ENCODE measurements around the gene PHYHIPL. TPM values are rescaled to one million over a fixed set of nuclear protein-coding genes. Genes with fewer than 3 reads are reported as not detected.

The PHYHIPL gene
- total and polyA plus RNA-seq, 12 donors: 3.2 to 59.5 (median 21.7) TPM

- H3K27me3 ChIP-seq: no peaks in the 10 kb centered on the region
- DNase-seq: no peak
- H3K27ac ChIP-seq: no peak overlapping the region
- H3K4me3 ChIP-seq: no peak overlapping the region
- no peaks in the 10 kb centered on the region for H3K9me3 ChIP-seq (replicated peaks in 1 of 3)
- intact Hi-C loops (cut with DNase I): loop anchor here in 1 of 2 donors (10.0 kb wide), 2 partner anchors 86 to 186 kb away; no protein-coding TSS in a partner anchor
- peaks cover 0 to 24% of the 10 kb centered on the region in 2 donors for H3K36me3 ChIP-seq (replicated peaks in 1 of 2)
- H3K4me1 ChIP-seq (replicated peaks in 1 of 2): peaks cover 0 to 4% of the 10 kb centered on the region in 2 donors
- 94 to 97% (median 95%) methylated on average over 7 of the region's 7 CpGs for WGBS, 4 donors
- TF ChIP-seq, protein P1, sequence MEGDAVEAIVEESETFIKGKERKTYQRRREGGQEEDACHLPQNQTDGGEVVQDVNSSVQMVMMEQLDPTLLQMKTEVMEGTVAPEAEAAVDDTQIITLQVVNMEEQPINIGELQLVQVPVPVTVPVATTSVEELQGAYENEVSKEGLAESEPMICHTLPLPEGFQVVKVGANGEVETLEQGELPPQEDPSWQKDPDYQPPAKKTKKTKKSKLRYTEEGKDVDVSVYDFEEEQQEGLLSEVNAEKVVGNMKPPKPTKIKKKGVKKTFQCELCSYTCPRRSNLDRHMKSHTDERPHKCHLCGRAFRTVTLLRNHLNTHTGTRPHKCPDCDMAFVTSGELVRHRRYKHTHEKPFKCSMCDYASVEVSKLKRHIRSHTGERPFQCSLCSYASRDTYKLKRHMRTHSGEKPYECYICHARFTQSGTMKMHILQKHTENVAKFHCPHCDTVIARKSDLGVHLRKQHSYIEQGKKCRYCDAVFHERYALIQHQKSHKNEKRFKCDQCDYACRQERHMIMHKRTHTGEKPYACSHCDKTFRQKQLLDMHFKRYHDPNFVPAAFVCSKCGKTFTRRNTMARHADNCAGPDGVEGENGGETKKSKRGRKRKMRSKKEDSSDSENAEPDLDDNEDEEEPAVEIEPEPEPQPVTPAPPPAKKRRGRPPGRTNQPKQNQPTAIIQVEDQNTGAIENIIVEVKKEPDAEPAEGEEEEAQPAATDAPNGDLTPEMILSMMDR (IDR thresholded peaks at IDR 0.05): no peak
- no peak for TF ChIP-seq POLR2A (IDR thresholded peaks at IDR 0.05)
Observed at GRCh38 chr10:59268460-59268859, 92.0 kb downstream of the PHYHIPL start.

DNA sequence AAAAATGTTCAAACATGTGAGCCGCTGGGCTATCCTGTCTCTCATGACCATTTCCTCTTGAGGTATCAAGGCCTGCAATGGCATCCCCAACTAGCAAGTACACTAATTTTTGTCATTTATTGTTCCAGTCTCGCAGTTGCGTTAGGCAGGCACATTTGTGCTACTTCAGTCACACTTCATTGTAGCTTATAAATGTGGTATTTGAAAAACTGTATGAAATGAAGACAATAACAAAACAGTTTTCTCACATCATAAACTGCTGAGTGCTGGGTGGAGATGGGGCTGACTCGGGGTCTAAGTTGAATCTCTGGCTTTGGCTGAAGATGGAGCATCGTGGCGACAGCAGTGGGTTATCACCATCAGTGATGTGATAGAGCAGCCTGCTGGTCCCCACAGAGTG lies 93.2 kb downstream of the PHYHIPL start:
- Histone ChIP-seq H3K4me3 (no peak overlapping the region), H3K36me3 (replicated peaks in 1 of 2) (peaks cover 0 to 19% of the 10 kb centered on the region in 2 donors), H3K27me3 (no peaks in the 10 kb centered on the region), H3K27ac (no peak overlapping the region), H3K4me1 (replicated peaks in 1 of 2) (peaks cover 0 to 8% of the 10 kb centered on the region in 2 donors), H3K9me3 (replicated peaks in 1 of 3) (no peaks in the 10 kb centered on the region)
- TF ChIP-seq, protein P1 (IDR thresholded peaks at IDR 0.05): no peak
- no peak for TF ChIP-seq POLR2A (IDR thresholded peaks at IDR 0.05)
- no peak for DNase-seq
- 91 to 98% (median 96%) methylated on average over 6 of the region's 6 CpGs for WGBS, 4 donors
- intact Hi-C loops (cut with DNase I): loop anchor here in 1 of 2 donors (10.0 kb wide), 2 partner anchors 85 to 185 kb away; no protein-coding TSS in a partner anchor

DNA sequence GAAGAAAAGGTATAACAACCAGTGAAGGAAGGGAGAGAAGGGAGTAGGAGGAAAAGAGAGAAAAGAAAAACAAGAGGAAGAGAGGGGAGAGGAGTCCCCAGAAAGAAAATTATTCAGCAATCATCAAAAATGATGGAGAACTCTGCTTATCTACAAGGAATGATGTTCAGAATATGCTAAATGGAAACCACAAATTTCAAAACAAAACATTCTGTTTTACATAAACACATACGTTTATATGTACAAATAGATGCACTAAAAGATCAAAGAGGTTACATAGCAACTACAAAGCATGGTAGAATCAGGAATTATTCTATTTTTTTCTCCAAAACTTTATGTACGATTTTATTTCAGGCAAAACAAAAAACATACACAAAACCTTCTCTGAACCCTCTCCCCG lies 94.0 kb downstream of the PHYHIPL start:
- DNase-seq: no peak
- TF ChIP-seq POLR2A (IDR thresholded peaks at IDR 0.05): no peak
- TF ChIP-seq, protein P1 (IDR thresholded peaks at IDR 0.05): no peak
- H3K27ac ChIP-seq: no peak overlapping the region
- intact Hi-C loops (cut with DNase I): no loop called here
- 82 to 92% (median 88%) methylated on average over 3 of the region's 3 CpGs for WGBS, 4 donors
- peaks cover 0 to 8% of the 10 kb centered on the region in 2 donors for H3K4me1 ChIP-seq (replicated peaks in 1 of 2)
- H3K4me3 ChIP-seq: no peak overlapping the region
- H3K27me3 ChIP-seq: no peaks in the 10 kb centered on the region
- no peaks in the 10 kb centered on the region for H3K9me3 ChIP-seq (replicated peaks in 1 of 3)
- peaks cover 0 to 19% of the 10 kb centered on the region in 2 donors for H3K36me3 ChIP-seq (replicated peaks in 1 of 2)

GRCh38 chr10:59271160-59271559 lies 94.7 kb downstream of the PHYHIPL start:
- Histone ChIP-seq H3K36me3 (replicated peaks in 1 of 2) (peaks cover 0 to 19% of the 10 kb centered on the region in 2 donors), H3K9me3 (replicated peaks in 1 of 3) (no peaks in the 10 kb centered on the region), H3K4me3 (no peak overlapping the region), H3K27me3 (no peaks in the 10 kb centered on the region), H3K4me1 (replicated peaks in 1 of 2) (peaks cover 0 to 8% of the 10 kb centered on the region in 2 donors), H3K27ac (no peak overlapping the region)
- no peak for DNase-seq
- WGBS, 4 donors: 80 to 93% (median 87%) methylated on average over 4 of the region's 4 CpGs
- TF ChIP-seq POLR2A (IDR thresholded peaks at IDR 0.05): no peak
- TF ChIP-seq, protein P1 (IDR thresholded peaks at IDR 0.05): no peak
- intact Hi-C loops (cut with DNase I): no loop called here
